B cell (primary cell): ENCODE results near the gene IPO8. TPM values are rescaled to one million over a fixed set of nuclear protein-coding genes. Genes with fewer than 3 reads are reported as not detected.
"Not testable (repeated sequence)": the region's sequence is repeated elsewhere in the genome, so short reads cannot be mapped to it uniquely, and the experiment has no call there.

Experiments used
- ATAC-seq: fragments of 200-7000 bp; cut with Tn5 transposase; one replicate; pipeline ENCODE4 v1.10.0; 2021; ENCODE audit warnings: low read depth, mild to moderate bottlenecking, moderate number of reproducible peaks, moderate library complexity
- CTCF ChIA-PET: fragments of 350-600 bp; sonication (Branson Sonifier 250); formaldehyde crosslinking; loops from one replicate; lab custom pipeline; 2021; ENCODE audit warnings: antibody characterized with exemption, inconsistent platforms; lab: Charles Lee
- POLR2A ChIA-PET: fragments of 350-600 bp; sonication (Branson Sonifier 250); formaldehyde crosslinking; loops from one replicate; lab custom pipeline; 2021; ENCODE audit warnings: antibody characterized with exemption; lab: Charles Lee
- DNase-seq: peaks from one replicate; pipeline ENCODE4 v3.0.0; 2013
- H2AFZ ChIP-seq: 2 replicates; pipeline ENCODE4 v1.6.1; 2012; ENCODE audit warnings: mild to moderate bottlenecking, low read depth, low read length; ENCODE audit not compliant: insufficient read depth, poor library complexity, severe bottlenecking
- H3K27ac ChIP-seq, 2 donors: 1 replicate in 1 of 2; 2 replicates in 1 of 2; pipeline ENCODE4 v1.5.1; 2012 to 2013; ENCODE audit warnings: low read length in 2 of 2, mild to moderate bottlenecking in 2 of 2, moderate library complexity in 1 of 2
- H3K27me3 ChIP-seq, 4 experiments: fragments of 200-600 bp in 1 of 4; sonication (generic) in 1 of 4; replicated peaks in 1 of 4; 1 replicate in 2 of 4; 2 replicates in 2 of 4; pipeline versions ENCODE4 v1.6.1 to v1.7.0; 2013 to 2016; ENCODE audit warnings: low read length in 3 of 4, mild to moderate bottlenecking in 2 of 4, mixed read lengths in 1 of 4, moderate library complexity in 1 of 4; ENCODE audit not compliant: insufficient read depth in 4 of 4, control insufficient read depth in 3 of 4; ENCODE audit errors: control extremely low read depth in 1 of 4
- H3K36me3 ChIP-seq, 2 experiments: replicated peaks in 1 of 2; 1 replicate in 1 of 2; 2 replicates in 1 of 2; pipeline versions ENCODE4 v1.6.1 to v1.7.1; 2013; ENCODE audit warnings: low read length in 1 of 2; ENCODE audit not compliant: insufficient read depth in 2 of 2, control insufficient read depth in 1 of 2; ENCODE audit errors: control extremely low read depth in 1 of 2, extremely low read depth in 1 of 2
- H3K4me1 ChIP-seq, 2 donors: fragments of 200-600 bp in 1 of 2; sonication (generic) in 1 of 2; 1 replicate in 1 of 2; 2 replicates in 1 of 2; pipeline versions ENCODE4 v1.5.1 to v1.6.1; 2013 to 2017; ENCODE audit warnings: low read length in 2 of 2; ENCODE audit not compliant: control insufficient read depth in 2 of 2, insufficient read depth in 2 of 2
- H3K4me2 ChIP-seq: replicated peaks from 2 replicates; pipeline ENCODE3; 2012; ENCODE audit warnings: mild to moderate bottlenecking, low read depth, low read length; ENCODE audit not compliant: poor library complexity, severe bottlenecking
- H3K4me3 ChIP-seq, 5 experiments: fragments of 200-600 bp in 1 of 5; sonication (generic) in 1 of 5; 1 replicate in 3 of 5; 2 replicates in 2 of 5; pipeline versions ENCODE4 v1.5.1 to v1.7.0; 2011 to 2016; ENCODE audit warnings: low read length in 4 of 5, mild to moderate bottlenecking in 4 of 5, low read depth in 2 of 5, control low read depth in 1 of 5, moderate library complexity in 1 of 5; ENCODE audit not compliant: insufficient read depth in 1 of 5; ENCODE audit errors: control extremely low read depth in 1 of 5, extremely low read depth in 1 of 5
- H3K79me2 ChIP-seq: fragments of 200-600 bp; sonication (generic); one replicate; pipeline ENCODE4 v1.6.0; 2016; ENCODE audit warnings: low read length; ENCODE audit not compliant: control insufficient read depth, insufficient read depth
- H3K9ac ChIP-seq: fragments of 200-600 bp; sonication (generic); 2 replicates; pipeline ENCODE4 v1.6.1; 2017; ENCODE audit warnings: mild to moderate bottlenecking, low read length, moderate library complexity
- H3K9me3 ChIP-seq, 3 donors: one replicate each; pipeline versions ENCODE4 v1.6.1 to v1.7.1; 2013; ENCODE audit warnings: low read length in 2 of 3; ENCODE audit not compliant: control insufficient read depth in 2 of 3, insufficient read depth in 1 of 3; ENCODE audit errors: control extremely low read depth in 1 of 3
- H4K20me1 ChIP-seq: 2 replicates; pipeline ENCODE4 v1.6.0; 2012; ENCODE audit warnings: mild to moderate bottlenecking, low read length; ENCODE audit not compliant: insufficient read depth, control insufficient read depth, poor library complexity, severe bottlenecking
- H3K27ac Mint-ChIP-seq: one replicate; pipeline ENCODE4 v1.8.0; 2021; ENCODE audit warnings: mixed read lengths
- H3K27me3 Mint-ChIP-seq: one replicate; pipeline ENCODE4 v1.8.0; 2021; ENCODE audit warnings: mixed read lengths
- H3K4me1 Mint-ChIP-seq: one replicate; pipeline ENCODE4 v1.8.0; 2021; ENCODE audit warnings: mixed read lengths
- H3K4me3 Mint-ChIP-seq: one replicate; pipeline ENCODE4 v1.8.0; 2021; ENCODE audit warnings: mixed read lengths
- H3K9me3 Mint-ChIP-seq: one replicate; pipeline ENCODE4 v1.8.0; 2022; ENCODE audit warnings: mixed read lengths; ENCODE audit not compliant: insufficient read depth
- CTCF ChIP-seq: fragments of 200-600 bp; IDR thresholded peaks from one replicate; pipeline ENCODE4 v1.8.0; 2022; ENCODE audit warnings: antibody characterized with exemption, mild to moderate bottlenecking
- EZH2 ChIP-seq: IDR thresholded peaks from 2 replicates; pipeline ENCODE4 v1.6.1; 2012; ENCODE audit warnings: borderline replicate concordance, low read depth, mild to moderate bottlenecking, moderate library complexity, low read length; ENCODE audit not compliant: insufficient read depth, poor library complexity, severe bottlenecking
- WGBS: methylation state at CpG from one replicate; pipeline ENCODE4 v1.1.5; 2013; ENCODE audit warnings: missing lambda C conversion rate; ENCODE audit not compliant: insufficient coverage; 5-methylcytosine and 5-hydroxymethylcytosine counted together
- intact Hi-C: fragments of 100-400 bp; cut with micrococcal nuclease; formaldehyde crosslinking; loops from one replicate; pipeline ENCODE4 v1.10.0; 2022
- polyA plus RNA-seq: library from polyadenylated mRNA; depleted of rRNA; stranded (reverse); fragments of >200 nt; gene quantifications from 2 replicates; pipeline ENCODE4 v1.2.3, GENCODE V29; 2012
- total RNA-seq, 2 donors: library from RNA; stranded (reverse); fragments of 120-200 nt in 1 of 2; gene quantifications; 1 replicate in 1 of 2; 2 replicates in 1 of 2; pipeline versions ENCODE4 v1.2.3 to v1.2.4, GENCODE V29; 2013 to 2022

Gene IPO8
- total and polyA plus RNA-seq, 2 donors (not counting 1 experiment from before 2014, with no cell fraction given) = 7.5 to 58.1 TPM

DNA sequence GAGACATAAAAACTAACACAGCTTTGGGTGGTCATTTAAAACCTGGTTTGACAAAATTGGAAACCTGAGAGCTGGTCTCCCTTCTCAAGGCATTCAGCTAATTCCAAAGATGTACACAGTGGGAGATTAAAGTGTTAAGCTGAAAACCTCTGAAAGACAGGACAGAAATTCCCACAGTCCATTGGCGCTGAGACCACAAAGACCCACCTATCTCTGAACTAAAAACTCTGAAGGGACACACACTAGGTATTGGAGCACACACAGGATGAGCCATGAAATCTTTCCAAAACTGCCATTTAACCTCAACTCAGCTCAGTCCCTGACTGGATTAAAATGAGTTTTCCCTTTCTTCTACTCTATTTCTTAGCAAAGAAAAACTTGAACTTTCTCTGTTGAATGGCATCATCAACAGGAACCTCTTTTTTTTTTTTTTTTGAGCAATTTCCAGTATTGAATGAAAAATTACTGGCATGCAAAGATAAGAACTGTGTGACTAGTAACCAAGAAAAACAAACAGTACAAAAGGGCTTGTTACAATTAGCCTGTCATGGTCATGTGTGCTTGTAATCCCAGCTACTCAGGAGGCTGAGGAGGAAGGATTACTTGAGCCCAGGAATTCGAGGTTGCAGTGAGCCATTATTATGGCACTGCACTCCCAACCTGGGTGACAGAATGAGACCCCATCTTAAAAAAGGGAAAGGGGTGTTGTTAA lies 82.4 kb downstream of the IPO8 start:
- DNase-seq (no peak), ATAC-seq (no peak)
- Histone ChIP-seq H3K4me3 (no peak overlapping the region), H4K20me1 (no peaks in the 10 kb centered on the region), H3K4me2 (no peak overlapping the region), H2AFZ (no peak overlapping the region), H3K27ac (no peak overlapping the region), H3K9me3 (peaks cover 0 to 5% (median 4%) of the 10 kb centered on the region in 3 donors), H3K9ac (no peak overlapping the region), H3K36me3 (no peaks in the 10 kb centered on the region), H3K4me1 (no peaks in the 10 kb centered on the region), H3K27me3 (peaks cover 0 to 4% (median 0%) of the 10 kb centered on the region in 4 experiments), H3K79me2 (no peaks in the 10 kb centered on the region)
- Mint-ChIP-seq H3K9me3 (peaks cover 12% of the 10 kb centered on the region), H3K4me1 (no peaks in the 10 kb centered on the region), H3K27ac (no peak overlapping the region), H3K27me3 (peaks cover 4% of the 10 kb centered on the region), H3K4me3 (no peak overlapping the region)
- WGBS = 25% methylated on average over 1 of the region's 2 CpGs
- intact Hi-C loops = no loop called here
- CTCF ChIA-PET = interaction anchor here (0.5 kb wide), 1 partner anchor 63 kb away, joined by 3 read pairs; no protein-coding TSS in a partner anchor
- TF ChIP-seq EZH2 (no peak), CTCF (no peak)
- POLR2A ChIA-PET = no interaction called here

- Histone ChIP-seq H3K27me3 (peaks cover 0 to 4% (median 0%) of the 10 kb centered on the region in 4 experiments), H3K9me3 (peaks cover 0 to 5% (median 4%) of the 10 kb centered on the region in 3 donors), H3K36me3 (no peaks in the 10 kb centered on the region), H3K4me3 (no peak overlapping the region), H3K79me2 (no peaks in the 10 kb centered on the region), H2AFZ (no peak overlapping the region), H4K20me1 (no peaks in the 10 kb centered on the region), H3K4me1 (no peaks in the 10 kb centered on the region), H3K27ac (no peak overlapping the region), H3K4me2 (no peak overlapping the region), H3K9ac (no peak overlapping the region)
- ATAC-seq = no peak
- Mint-ChIP-seq H3K4me3 (no peak overlapping the region), H3K27me3 (peaks cover 4% of the 10 kb centered on the region), H3K27ac (no peak overlapping the region), H3K9me3 (peaks cover 21% of the 10 kb centered on the region), H3K4me1 (no peaks in the 10 kb centered on the region)
- ChIA-PET CTCF (no interaction called here), POLR2A (no interaction called here)
- no peak for TF ChIP-seq CTCF
- no peak for TF ChIP-seq EZH2
- intact Hi-C loops = no loop called here
- WGBS = no CpG with 5 or more reads among the region's 1 CpG
- no peak for DNase-seq
These were observed 85.0 kb downstream of the IPO8 start for GRCh38 chr12:30610718-30611117.

DNA sequence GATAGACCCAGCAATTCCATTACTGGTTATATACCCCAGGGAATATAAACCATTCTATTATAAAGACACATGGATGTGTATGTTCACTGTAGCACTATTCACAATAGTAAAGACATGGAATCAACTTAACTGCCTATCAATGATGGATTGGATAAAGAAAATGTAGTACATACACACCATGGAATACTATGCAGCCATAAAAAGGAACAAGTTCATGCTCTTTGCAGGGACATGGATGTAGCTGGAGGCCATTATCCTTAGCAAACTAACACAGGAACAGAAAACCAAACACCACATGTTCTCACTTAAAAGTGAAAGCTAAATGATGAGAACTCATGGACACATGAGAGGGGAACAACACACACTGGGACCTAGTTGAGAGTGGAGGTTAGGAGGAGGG lies 85.8 kb downstream of the IPO8 start:
- H3K4me1 ChIP-seq, intact Hi-C loops, H3K9ac ChIP-seq, H2AFZ ChIP-seq, H3K4me3 ChIP-seq, H3K4me3 Mint-ChIP-seq, H3K4me2 ChIP-seq, H3K27ac ChIP-seq, H3K27me3 ChIP-seq, H3K79me2 ChIP-seq, H4K20me1 ChIP-seq, H3K4me1 Mint-ChIP-seq, H3K27me3 Mint-ChIP-seq, POLR2A ChIA-PET, DNase-seq, H3K9me3 ChIP-seq, CTCF ChIA-PET, H3K36me3 ChIP-seq, H3K27ac Mint-ChIP-seq, ATAC-seq: not testable (repeated sequence)
- H3K9me3 Mint-ChIP-seq = peaks cover 21% of the 10 kb centered on the region
